GM18868 (cell line): ENCODE data around the gene STMP1.
A peak's percentile ranks its signal among the peaks of the same experiment; 100 is the strongest.
"Not testable (repeated sequence)": the region's sequence is repeated elsewhere in the genome, so short reads cannot be mapped to it uniquely, and the experiment has no call there.

Experiments used
- ATAC-seq: cut with Tn5 transposase; IDR thresholded peaks from one replicate; pipeline ENCODE4 v1.9.1; 2021; ENCODE audit warnings: mild to moderate bottlenecking, moderate library complexity; ENCODE audit not compliant: unreplicated experiment

Gene STMP1

GRCh38 chr7:135664046-135664589 is 1.8 kb downstream of the STMP1 start:
- no peak for ATAC-seq

GRCh38 chr7:135665042-135665441 is 2.7 kb downstream of the STMP1 start:
- no peak for ATAC-seq

DNA sequence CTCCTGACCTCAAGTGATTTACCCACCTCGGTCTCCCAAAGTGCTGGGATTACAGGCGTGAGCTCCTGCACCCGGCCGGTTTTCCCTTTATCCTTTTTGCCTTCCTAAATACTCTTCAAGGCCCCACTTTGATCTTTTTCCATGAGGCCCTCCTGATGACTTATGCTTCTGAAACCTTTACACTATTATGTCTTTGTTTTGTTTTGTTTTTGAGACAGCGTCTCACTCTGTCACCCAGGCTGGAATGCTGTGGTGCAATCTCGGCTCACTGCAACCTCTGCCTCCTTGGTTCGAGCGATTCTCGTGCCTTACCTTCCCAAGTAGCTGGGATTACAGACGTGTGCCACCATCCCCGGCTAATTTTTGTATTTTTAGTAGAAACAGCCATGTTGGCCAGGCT is 3.8 kb downstream of the STMP1 start:
- ATAC-seq = no peak

- ATAC-seq = no peak
Observed at GRCh38 chr7:135666846-135667245, 4.5 kb downstream of the STMP1 start.

GRCh38 chr7:135667626-135668025 is 5.3 kb downstream of the STMP1 start:
- ATAC-seq = not testable (repeated sequence)

- not testable (repeated sequence) for ATAC-seq
Observed at GRCh38 chr7:135668852-135669395, 6.6 kb downstream of the STMP1 start.

GRCh38 chr7:135669774-135670173 is 7.5 kb downstream of the STMP1 start:
- no peak for ATAC-seq

DNA sequence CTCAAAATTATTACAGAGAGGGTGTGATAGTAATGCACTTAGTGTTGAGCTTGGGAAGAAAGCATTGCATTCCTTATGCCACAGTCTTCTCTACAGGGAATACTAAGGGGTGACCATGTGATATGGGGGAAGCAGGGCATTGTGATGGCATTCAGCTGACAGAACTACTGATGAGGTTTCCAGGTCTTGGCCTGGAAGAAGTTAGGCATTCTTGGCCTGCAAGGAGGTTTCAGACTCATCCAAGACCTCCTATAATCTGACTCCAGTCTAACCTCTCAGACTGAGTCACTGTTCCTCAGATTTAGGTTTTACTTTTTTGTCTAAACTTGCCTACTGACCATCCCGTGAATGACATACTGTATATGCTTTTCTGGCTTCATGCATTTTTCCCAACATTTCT is 7.9 kb downstream of the STMP1 start:
- ATAC-seq = no peak

- ATAC-seq = peak; percentile 85
Observed at GRCh38 chr7:135672560-135673359, 10.4 kb downstream of the STMP1 start.

GRCh38 chr7:135673360-135673706 is 11.0 kb downstream of the STMP1 start:
- no peak for ATAC-seq

DNA sequence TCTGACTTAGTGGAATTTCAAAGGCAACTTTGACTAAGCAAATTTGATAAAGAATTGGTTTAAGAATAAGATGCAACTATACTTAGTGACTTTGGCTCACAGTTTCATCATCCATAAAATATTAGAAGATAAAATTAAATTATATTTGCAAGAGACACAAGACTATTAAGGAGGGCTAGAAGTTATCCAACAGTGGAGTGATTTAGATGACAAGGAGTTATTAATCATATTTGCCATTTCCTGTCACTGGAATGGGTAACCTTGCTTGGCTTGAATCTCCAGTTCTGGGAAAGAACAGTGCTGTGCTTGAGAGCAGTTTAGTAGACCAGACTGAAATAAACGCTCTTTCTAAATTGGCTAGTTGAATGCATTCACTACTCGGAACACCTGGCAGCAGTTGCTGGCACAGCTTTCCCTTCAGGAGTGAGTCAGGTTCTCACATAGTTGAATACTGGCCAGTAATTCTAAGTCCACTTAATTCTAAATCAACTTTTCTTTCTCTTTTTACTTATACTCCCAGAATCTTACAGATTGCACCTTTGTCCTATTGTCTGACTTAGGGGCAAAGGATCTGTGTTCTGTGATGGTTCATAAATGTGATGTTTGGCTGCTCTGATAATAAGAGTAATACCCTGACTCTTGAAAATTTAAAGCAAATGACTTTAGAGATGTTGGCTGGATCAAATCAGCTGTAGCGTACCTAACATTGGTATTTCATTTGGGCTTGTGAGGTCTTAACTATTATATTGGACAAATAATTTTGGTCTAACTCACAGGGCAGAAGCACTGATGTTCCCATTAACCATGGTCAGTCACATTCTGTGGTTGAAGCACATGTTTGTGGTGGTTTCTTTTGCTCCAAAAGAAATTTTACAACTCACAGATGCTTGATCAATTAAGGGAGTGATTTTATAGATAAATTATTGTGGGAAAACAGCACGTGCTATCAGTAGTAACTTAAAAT is 16.6 kb downstream of the STMP1 start:
- no peak for ATAC-seq

- ATAC-seq = no peak
Observed at GRCh38 chr7:135681762-135682161, 19.4 kb downstream of the STMP1 start.

- no peak for ATAC-seq
Observed at GRCh38 chr7:135682191-135682590, 19.9 kb downstream of the STMP1 start.

DNA sequence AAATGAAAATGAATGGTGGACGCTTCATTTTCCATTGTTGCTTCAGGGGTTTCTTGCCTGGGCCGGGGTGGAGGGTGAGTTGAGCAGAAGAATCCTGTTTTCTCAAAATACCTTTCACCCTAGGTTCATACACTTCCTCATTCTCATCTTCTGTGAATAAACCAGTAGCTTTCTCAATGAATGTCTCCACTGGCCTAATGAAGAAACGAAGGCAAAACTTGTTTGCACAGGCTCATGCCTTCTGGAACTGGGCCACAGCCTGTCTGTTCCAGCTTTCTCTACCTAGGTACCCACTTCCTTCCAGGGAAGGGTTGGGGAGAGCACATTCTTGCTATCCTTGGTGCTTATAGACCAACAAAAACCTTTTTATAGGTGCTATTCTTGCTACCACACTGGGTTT is 21.3 kb downstream of the STMP1 start:
- ATAC-seq = no peak

DNA sequence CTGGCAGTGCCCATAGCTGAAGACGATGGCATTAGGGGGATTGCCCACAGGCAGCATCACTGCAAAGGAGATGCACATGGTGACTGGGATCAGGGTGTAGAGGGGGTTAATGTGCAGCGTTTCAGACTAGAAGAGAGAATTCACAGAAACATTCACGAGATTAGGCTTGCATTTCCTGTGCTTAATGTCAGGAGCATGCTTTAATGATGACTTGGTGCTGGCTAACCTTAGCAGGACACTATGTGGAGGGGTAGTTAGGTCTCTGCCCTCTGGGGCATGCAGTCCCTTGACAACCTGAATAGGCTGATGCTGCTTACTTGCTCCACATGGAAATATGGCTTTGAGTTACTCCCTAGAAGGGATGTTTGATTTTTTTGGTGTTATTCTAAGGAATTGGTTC is 21.8 kb downstream of the STMP1 start:
- ATAC-seq = no peak

DNA sequence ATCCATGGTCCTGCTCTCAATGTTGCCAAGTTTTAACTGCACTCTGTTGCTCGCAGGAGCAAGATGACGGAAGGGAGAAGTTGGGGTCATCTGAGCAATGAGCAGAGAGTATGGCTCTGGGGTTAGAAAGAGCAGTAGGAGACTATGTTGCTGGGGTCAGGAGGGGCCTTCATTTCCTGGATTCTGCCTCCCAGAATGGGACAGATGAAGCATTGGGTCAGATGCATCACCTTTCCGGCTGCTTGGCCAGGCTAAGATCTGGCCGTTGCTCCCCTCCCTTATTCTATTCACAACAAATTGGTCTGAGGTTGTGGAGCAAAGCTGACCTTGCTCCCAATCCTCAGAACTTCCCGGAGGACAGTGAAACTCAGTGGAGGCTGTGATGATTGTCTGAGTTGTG is 22.4 kb downstream of the STMP1 start:
- ATAC-seq = no peak

DNA sequence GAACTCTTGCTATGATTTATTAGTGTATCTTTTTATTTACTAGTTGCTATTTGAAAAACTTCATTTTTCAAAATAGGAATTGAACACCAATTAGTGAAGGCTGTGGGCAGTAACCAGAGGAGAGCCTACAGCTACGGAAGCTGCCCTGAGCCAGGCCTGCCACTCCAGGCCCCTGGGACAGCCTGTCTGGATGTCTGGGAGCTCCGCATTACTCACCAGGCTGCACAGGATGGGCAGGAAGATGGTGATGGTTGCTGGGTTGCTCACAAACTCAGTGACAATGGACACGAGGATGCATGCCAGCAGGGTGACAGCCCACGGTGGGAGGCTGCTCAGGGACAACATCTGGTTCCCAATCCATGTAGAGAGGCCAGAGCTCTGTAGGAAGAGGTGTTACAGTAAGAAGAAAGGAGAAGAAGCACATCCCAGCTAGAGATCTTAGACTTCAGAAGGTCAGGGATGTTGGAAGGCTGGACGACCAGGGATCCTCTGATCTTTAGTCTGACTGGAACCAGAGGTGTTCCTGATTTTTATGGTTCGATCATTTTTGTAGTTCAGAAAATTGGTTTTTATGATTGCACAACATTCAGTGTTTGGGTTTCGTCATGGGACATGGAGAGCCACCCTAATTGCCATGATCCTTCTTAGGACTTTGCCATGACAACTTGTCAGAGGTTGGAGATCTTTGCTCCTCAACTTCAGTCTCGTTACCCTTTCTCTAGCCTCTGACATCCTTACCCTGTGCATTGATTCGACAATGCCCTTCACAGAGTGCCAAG is 23.2 kb downstream of the STMP1 start:
- no peak for ATAC-seq

- no peak for ATAC-seq
Observed at GRCh38 chr7:135687466-135687865, 25.2 kb downstream of the STMP1 start.

- ATAC-seq = no peak
Observed at GRCh38 chr7:135690566-135690965, 28.3 kb downstream of the STMP1 start.

DNA sequence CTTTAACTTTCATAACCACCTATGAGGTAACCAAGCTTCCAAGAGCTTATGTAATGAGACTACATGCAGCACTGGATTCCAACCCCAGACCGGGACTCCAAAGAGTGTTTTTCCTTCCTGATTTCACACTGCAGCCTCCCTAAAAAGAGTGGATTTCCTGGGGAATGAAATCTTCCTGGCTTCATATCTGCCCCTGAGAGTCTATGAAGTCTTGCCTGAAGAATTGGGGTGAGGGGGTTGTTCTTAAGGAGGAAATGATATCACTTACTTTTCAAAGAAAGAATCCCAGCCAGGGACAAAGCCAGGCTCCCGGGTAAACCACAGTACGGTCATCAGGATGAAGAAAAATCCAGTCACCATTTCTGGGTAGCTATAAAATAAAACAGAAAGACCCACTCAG is 29.7 kb downstream of the STMP1 start:
- no peak for ATAC-seq

DNA sequence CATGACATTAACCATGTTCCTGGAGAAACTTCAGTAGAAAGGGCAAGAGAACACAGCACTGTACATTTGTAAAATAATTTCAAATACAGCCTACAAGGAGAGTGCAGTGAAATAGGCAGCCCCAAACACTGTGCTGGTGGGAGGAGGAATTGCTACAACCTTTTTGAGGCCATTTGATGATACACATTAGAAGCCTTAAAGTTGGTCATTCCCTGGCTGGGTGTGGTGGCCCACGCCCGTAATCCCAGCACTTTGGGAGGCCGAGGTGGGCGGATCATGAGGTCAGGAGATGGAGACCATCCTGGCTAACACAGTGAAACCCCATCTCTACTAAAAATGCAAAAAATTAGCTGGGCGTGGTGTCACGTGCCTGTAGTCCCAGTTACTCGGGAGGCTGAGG is 30.3 kb downstream of the STMP1 start:
- ATAC-seq = not testable (repeated sequence)
